Stimulated activated CD8-positive, alpha-beta memory T cell treated with anti-CD3 and anti-CD28 coated beads, Interleukin-7, amount 100 ng/mL, for 1 hour (primary cell): Measurements from ENCODE around the gene CSF3R.

Source experiments
- DNase-seq, 2 donors: peaks; one replicate each; pipeline ENCODE4 v3.0.0-alpha.2; 2020; ENCODE audit warnings: low read depth in 2 of 2

Gene CSF3R

GRCh38 chr1:36420409-36420808, 62.3 kb downstream of the CSF3R start:
- DNase-seq = no peak

GRCh38 chr1:36419569-36419968, 63.1 kb downstream of the CSF3R start:
- no peak for DNase-seq

DNA sequence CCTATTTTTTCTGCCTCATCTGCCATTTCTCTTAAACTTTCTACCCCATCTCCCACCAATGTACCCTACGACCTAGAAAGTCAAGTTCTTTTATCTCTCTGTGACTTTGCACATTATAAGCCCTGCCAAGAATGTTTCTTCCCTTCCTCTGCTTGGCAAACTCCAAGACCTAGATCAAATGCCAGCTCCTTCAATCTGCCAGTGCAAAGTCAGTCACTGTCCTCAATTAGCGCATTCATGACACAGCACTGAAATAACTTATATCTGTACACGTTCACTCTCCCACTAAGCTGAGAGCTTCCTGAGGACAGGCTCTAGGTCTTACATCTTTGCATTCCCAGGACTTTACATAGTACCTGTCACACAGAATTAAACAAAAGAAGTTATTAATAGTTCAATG, 63.6 kb downstream of the CSF3R start:
- no peak for DNase-seq

GRCh38 chr1:36417931-36418330, 64.8 kb downstream of the CSF3R start:
- no peak for DNase-seq
